ENCODE data around the gene EFNA1. TPM values are rescaled to one million over a fixed set of nuclear protein-coding genes. Genes with fewer than 3 reads are reported as not detected.
A peak's percentile ranks its signal among the peaks of the same experiment; 100 is the strongest.

The EFNA1 gene
- 2.7 TPM for total RNA-seq

- DNase-seq: peak; percentile 87
These were observed at the start of gene EFNA1 for GRCh38 chr1:155127105-155127966. Gene EFNA1, plus strand, starts transcription at chr1:155127876. Its CDS starts 102 bp downstream, at chr1:155127978.

- peak; percentile 74 for DNase-seq
These were observed 49.0 kb upstream of the EFNA1 start, which contains the start of gene EFNA3 for GRCh38 chr1:155078469-155079209. Gene EFNA3, plus strand, starts transcription at chr1:155078837. Its CDS starts 105 bp downstream, at chr1:155078942.

- DNase-seq: no peak
These were observed 48.5 kb upstream of the EFNA1 start for GRCh38 chr1:155079210-155079486.

- DNase-seq: no peak
These were observed 48.0 kb upstream of the EFNA1 start for GRCh38 chr1:155079487-155080311.

GRCh38 chr1:155080312-155081228 is 47.1 kb upstream of the EFNA1 start:
- DNase-seq: no peak

GRCh38 chr1:155081472-155082300 is 46.0 kb upstream of the EFNA1 start:
- DNase-seq: peak; percentile 28

- DNase-seq: no peak
These were observed 45.2 kb upstream of the EFNA1 start for GRCh38 chr1:155082301-155083051.

- no peak for DNase-seq
These were observed 44.6 kb upstream of the EFNA1 start for GRCh38 chr1:155083052-155083541.

GRCh38 chr1:155083865-155084721 is 43.6 kb upstream of the EFNA1 start:
- no peak for DNase-seq

GRCh38 chr1:155084722-155085503 is 42.8 kb upstream of the EFNA1 start:
- peak; percentile 92 for DNase-seq

GRCh38 chr1:155085504-155086127 is 42.1 kb upstream of the EFNA1 start:
- DNase-seq: peak; percentile 24

- peak; percentile 35 for DNase-seq
These were observed 41.4 kb upstream of the EFNA1 start for GRCh38 chr1:155086128-155086741.

GRCh38 chr1:155086856-155087535 is 40.7 kb upstream of the EFNA1 start:
- no peak for DNase-seq

- peak; percentile 60 for DNase-seq
These were observed 36.3 kb upstream of the EFNA1 start for GRCh38 chr1:155091071-155092051.

- no peak for DNase-seq
These were observed 35.5 kb upstream of the EFNA1 start for GRCh38 chr1:155092131-155092530.
